SU-DHL-6 (cell line): ENCODE measurements around the gene GSDME.

Experiments used
- EZH2phosphoT487 ChIP-seq: fragments of 200-600 bp; sonication (generic), shearing (Covaris generic); conservative IDR thresholded peaks from 2 replicates; pipeline ENCODE4 v1.6.1; 2018; ENCODE audit warnings: mild to moderate bottlenecking, antibody characterized with exemption, low read length, moderate library complexity, mixed read lengths
- TF ChIP-seq, protein P1 (sequence below): fragments of 200-600 bp; sonication (generic); IDR thresholded peaks from one replicate; pipeline ENCODE4 v1.5.1; 2017; ENCODE audit warnings: antibody characterized with exemption, mild to moderate bottlenecking, low read length, moderate library complexity; ENCODE audit not compliant: insufficient read depth, poor library complexity, severe bottlenecking

DNA sequence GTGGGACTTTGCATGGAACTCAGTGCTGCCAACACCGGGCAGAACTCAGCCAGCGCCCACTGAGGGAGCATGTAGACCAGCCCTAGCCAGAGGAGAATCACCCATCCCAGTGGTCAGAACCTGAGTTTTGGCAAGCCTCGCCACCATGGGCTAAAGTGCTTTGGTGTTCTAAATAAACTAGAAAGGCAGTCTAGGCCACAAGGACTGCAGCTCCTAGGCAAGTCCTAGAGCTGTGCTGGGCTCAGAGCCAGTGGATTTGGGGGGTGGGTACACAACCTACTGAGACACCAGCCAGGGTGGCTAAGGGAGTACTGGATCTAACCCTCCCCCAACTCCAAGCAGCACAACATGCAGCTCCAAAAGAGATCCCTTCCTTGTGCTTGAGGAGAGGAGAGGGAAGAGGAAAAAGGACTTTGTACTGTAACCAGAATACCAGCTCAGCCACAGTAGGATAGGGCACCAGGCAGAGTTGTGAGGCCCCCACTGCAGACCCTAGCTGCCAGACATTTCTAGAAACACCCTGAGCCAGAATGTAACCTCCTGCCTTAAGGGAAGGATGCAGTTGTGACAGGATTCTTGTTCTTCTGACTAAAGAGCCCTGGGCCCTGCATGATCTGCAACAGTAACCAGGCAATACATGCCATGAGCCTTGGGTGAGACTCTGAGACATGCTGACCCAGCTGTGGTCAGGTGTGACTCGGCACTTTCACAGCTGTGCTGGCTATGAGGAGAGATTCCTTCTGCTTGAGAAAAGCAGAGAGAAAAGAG is 24.4 kb downstream of the GSDME start:
- TF ChIP-seq EZH2phosphoT487 = no peak
- TF ChIP-seq, protein P1, sequence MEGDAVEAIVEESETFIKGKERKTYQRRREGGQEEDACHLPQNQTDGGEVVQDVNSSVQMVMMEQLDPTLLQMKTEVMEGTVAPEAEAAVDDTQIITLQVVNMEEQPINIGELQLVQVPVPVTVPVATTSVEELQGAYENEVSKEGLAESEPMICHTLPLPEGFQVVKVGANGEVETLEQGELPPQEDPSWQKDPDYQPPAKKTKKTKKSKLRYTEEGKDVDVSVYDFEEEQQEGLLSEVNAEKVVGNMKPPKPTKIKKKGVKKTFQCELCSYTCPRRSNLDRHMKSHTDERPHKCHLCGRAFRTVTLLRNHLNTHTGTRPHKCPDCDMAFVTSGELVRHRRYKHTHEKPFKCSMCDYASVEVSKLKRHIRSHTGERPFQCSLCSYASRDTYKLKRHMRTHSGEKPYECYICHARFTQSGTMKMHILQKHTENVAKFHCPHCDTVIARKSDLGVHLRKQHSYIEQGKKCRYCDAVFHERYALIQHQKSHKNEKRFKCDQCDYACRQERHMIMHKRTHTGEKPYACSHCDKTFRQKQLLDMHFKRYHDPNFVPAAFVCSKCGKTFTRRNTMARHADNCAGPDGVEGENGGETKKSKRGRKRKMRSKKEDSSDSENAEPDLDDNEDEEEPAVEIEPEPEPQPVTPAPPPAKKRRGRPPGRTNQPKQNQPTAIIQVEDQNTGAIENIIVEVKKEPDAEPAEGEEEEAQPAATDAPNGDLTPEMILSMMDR = no peak
